Gastrocnemius medialis (tissue), 4 donors: Measurements from ENCODE around the gene TRIM62. TPM values are rescaled to one million over a fixed set of nuclear protein-coding genes. Genes with fewer than 3 reads are reported as not detected.
A peak's percentile ranks its signal among the peaks of the same experiment; 100 is the strongest.

Source experiments
- ATAC-seq, 2 donors: fragments of 150-250 bp; one replicate each; pipeline ENCODE4 v1.9.1; 2016
- DNase-seq, 2 donors: peaks; one replicate each; pipeline ENCODE4 v3.0.0-alpha.2; 2019
- H3K27ac ChIP-seq, 4 donors: fragments of 200-600 bp; sonication (generic); 1 replicate in 1 of 4; 2 replicates in 3 of 4; pipeline ENCODE4 v1.5.1; 2016 to 2018; ENCODE audit warnings: mild to moderate bottlenecking in 2 of 4, moderate library complexity in 1 of 4
- H3K27me3 ChIP-seq, 3 donors: fragments of 200-600 bp; sonication (generic) in 2 of 3; 1 replicate in 1 of 3; 2 replicates in 2 of 3; pipeline versions ENCODE4 v1.5.1 to v1.6.0; 2016 to 2019; ENCODE audit warnings: mild to moderate bottlenecking in 1 of 3, moderate library complexity in 1 of 3
- H3K36me3 ChIP-seq, 2 donors: fragments of 200-600 bp; sonication (generic) in 1 of 2; one replicate each; pipeline ENCODE4 v1.5.1; 2017 to 2018
- H3K4me1 ChIP-seq, 2 donors: fragments of 200-600 bp; sonication (generic) in 1 of 2; one replicate each; pipeline ENCODE4 v1.5.1; 2016 to 2017; ENCODE audit warnings: mild to moderate bottlenecking in 2 of 2
- H3K4me3 ChIP-seq, 4 donors: fragments of 200-600 bp; sonication (generic) in 3 of 4; 1 replicate in 1 of 4; 2 replicates in 3 of 4; pipeline ENCODE4 v1.5.1; 2016 to 2019; ENCODE audit warnings: mild to moderate bottlenecking in 2 of 4
- H3K9me3 ChIP-seq, 3 donors: fragments of 200-600 bp; sonication (generic) in 2 of 3; 1 replicate in 1 of 3; 2 replicates in 2 of 3; pipeline ENCODE4 v1.5.1; 2016 to 2019
- POLR2A ChIP-seq, 2 donors: fragments of 450-650 bp; IDR thresholded peaks; one replicate each; pipeline ENCODE4 v1.6.1; 2017; ENCODE audit warnings: antibody characterized with exemption in 2 of 2, mild to moderate bottlenecking in 2 of 2, moderate library complexity in 2 of 2
- in situ Hi-C, 4 donors: fragments of 200-750 bp; cut with MboI; loops; one replicate each; pipeline versions ENCODE4 v1.15.0 to v1.8.0; 2017; ENCODE audit warnings: low sequenced_read_pairs in 4 of 4
- intact Hi-C: fragments of 100-400 bp; cut with DNase I; formaldehyde crosslinking; loops from one replicate; pipeline ENCODE4 v1.15.1; 2023; ENCODE audit warnings: low total_unique reads
- total RNA-seq, 4 donors: library from RNA; depleted of rRNA; stranded (reverse); fragments of >200 nt; gene quantifications; one replicate each; pipeline versions ENCODE4 v1.1.0 to v1.2.3, GENCODE V29; 2016
- TF ChIP-seq, protein P1 (sequence below), 5 experiments: fragments of 450-650 bp in 3 of 5; fragments of 200-600 bp in 2 of 5; sonication (generic) in 2 of 5; IDR thresholded peaks in 4 of 5; conservative IDR thresholded peaks in 1 of 5; 1 replicate in 4 of 5; 2 replicates in 1 of 5; pipeline ENCODE4 v1.5.1; 2016 to 2019; ENCODE audit warnings: antibody characterized with exemption in 5 of 5, mild to moderate bottlenecking in 3 of 5, moderate library complexity in 3 of 5

TRIM62 gene
- total RNA-seq, 4 donors from 2014 or later = 3.3 to 10.8 (median 7.4) TPM

GRCh38 chr1:33180911-33181890 lies 642 bp downstream of the TRIM62 start:
- DNase-seq (peak; percentile 10 to 43), ATAC-seq (peak; percentile 51 to 60)
- Histone ChIP-seq H3K36me3 (no peaks in the 10 kb centered on the region), H3K9me3 (no peaks in the 10 kb centered on the region), H3K27ac (peak overlapping the region; percentile 81 to 86 (median 84)), H3K4me1 (peaks cover 22 to 28% of the 10 kb centered on the region in 2 donors), H3K27me3 (no peaks in the 10 kb centered on the region), H3K4me3 (peak overlapping the region; percentile 80 to 89 (median 86))
- in situ Hi-C loops = no loop called here
- TF ChIP-seq, protein P1, sequence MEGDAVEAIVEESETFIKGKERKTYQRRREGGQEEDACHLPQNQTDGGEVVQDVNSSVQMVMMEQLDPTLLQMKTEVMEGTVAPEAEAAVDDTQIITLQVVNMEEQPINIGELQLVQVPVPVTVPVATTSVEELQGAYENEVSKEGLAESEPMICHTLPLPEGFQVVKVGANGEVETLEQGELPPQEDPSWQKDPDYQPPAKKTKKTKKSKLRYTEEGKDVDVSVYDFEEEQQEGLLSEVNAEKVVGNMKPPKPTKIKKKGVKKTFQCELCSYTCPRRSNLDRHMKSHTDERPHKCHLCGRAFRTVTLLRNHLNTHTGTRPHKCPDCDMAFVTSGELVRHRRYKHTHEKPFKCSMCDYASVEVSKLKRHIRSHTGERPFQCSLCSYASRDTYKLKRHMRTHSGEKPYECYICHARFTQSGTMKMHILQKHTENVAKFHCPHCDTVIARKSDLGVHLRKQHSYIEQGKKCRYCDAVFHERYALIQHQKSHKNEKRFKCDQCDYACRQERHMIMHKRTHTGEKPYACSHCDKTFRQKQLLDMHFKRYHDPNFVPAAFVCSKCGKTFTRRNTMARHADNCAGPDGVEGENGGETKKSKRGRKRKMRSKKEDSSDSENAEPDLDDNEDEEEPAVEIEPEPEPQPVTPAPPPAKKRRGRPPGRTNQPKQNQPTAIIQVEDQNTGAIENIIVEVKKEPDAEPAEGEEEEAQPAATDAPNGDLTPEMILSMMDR (IDR thresholded peaks at IDR 0.05 in 4 of 5, conservative IDR thresholded peaks at IDR 0.05 in 1 of 5) = no peak
- peak in 1 of 2 donors; percentile 17 for TF ChIP-seq POLR2A (IDR thresholded peaks at IDR 0.05)
- intact Hi-C loops = loop anchor here (2.0 kb wide), 1 partner anchor 74 kb away; no protein-coding TSS in a partner anchor

GRCh38 chr1:33180226-33180910 lies 1.5 kb downstream of the TRIM62 start:
- DNase-seq (peak; percentile 85 to 91), ATAC-seq (peak in 1 of 2 donors; percentile 1)
- intact Hi-C loops = loop anchor here (2.0 kb wide), 1 partner anchor 74 kb away; no protein-coding TSS in a partner anchor
- H3K36me3 ChIP-seq = no peaks in the 10 kb centered on the region
- H3K27me3 ChIP-seq = no peaks in the 10 kb centered on the region
- H3K4me3 ChIP-seq = peak overlapping the region; percentile 80 to 89 (median 86)
- in situ Hi-C loops = no loop called here
- no peaks in the 10 kb centered on the region for H3K9me3 ChIP-seq
- H3K27ac ChIP-seq = peak overlapping the region; percentile 48 to 85 (median 78)
- peaks cover 27 to 36% of the 10 kb centered on the region in 2 donors for H3K4me1 ChIP-seq
- peak in 1 of 2 donors; percentile 11 for TF ChIP-seq POLR2A (IDR thresholded peaks at IDR 0.05)
- TF ChIP-seq, protein P1 (IDR thresholded peaks at IDR 0.05 in 4 of 5, conservative IDR thresholded peaks at IDR 0.05 in 1 of 5) = no peak

- DNase-seq (no peak), ATAC-seq (no peak)
- in situ Hi-C loops = no loop called here
These were observed 2.9 kb downstream of the TRIM62 start for GRCh38 chr1:33178836-33179439.

DNA sequence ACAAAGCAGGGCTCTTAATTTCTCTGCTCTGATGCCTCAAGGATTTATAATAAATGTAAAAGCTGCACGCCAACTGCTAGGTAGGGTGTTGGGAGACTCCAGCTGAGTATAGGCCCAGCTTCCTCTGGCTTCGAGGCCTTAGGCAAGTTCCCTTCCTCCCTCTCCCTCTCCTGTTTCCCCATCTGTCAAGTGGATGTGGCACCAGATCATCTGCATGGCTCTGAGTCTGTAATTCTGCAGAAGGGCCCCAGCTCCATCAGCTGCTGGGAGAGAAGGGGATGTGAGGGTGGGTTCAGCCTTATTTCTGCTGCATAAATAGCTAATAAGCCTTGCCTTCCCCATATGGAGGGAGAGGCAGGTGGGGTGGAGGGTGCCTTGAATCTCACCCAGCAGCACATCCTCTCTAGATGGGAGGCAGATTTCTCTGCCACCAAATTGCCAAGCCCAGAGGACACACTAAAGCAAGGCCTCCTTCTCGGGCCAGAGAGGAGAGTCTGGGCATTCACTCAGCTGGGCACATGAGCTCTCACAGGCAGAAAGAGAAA lies 3.8 kb downstream of the TRIM62 start:
- Histone ChIP-seq H3K4me3 (no peak overlapping the region), H3K9me3 (no peaks in the 10 kb centered on the region), H3K36me3 (no peaks in the 10 kb centered on the region), H3K27ac (peak overlapping the region in 3 of 4 donors; percentile 82 to 87 (median 85)), H3K4me1 (peaks cover 27 to 39% of the 10 kb centered on the region in 2 donors), H3K27me3 (no peaks in the 10 kb centered on the region)
- in situ Hi-C loops (no loop called here), intact Hi-C loops (no loop called here)
- ATAC-seq = no peak
- TF ChIP-seq, protein P1 (IDR thresholded peaks at IDR 0.05 in 4 of 5, conservative IDR thresholded peaks at IDR 0.05 in 1 of 5) = no peak
- TF ChIP-seq POLR2A (IDR thresholded peaks at IDR 0.05) = no peak
- DNase-seq = no peak

More at GRCh38 chr1:33178836-33179439, 2.9 kb downstream of the TRIM62 start:
- TF ChIP-seq POLR2A (IDR thresholded peaks at IDR 0.05) = no peak
- TF ChIP-seq, protein P1 (IDR thresholded peaks at IDR 0.05 in 4 of 5, conservative IDR thresholded peaks at IDR 0.05 in 1 of 5) = no peak
- Histone ChIP-seq H3K27me3 (no peaks in the 10 kb centered on the region), H3K4me1 (peaks cover 27 to 39% of the 10 kb centered on the region in 2 donors), H3K9me3 (no peaks in the 10 kb centered on the region), H3K4me3 (no peak overlapping the region), H3K27ac (peak overlapping the region in 1 of 4 donors; percentile 85), H3K36me3 (no peaks in the 10 kb centered on the region)
- intact Hi-C loops = no loop called here
